SK-N-SH (cell line): ENCODE measurements around the gene STH.

Experiments
- MEF2A ChIP-seq: IDR thresholded peaks from 2 replicates; pipeline ENCODE4 v1.4.0; 2012; ENCODE audit warnings: low read depth, borderline replicate concordance
- POLR2AphosphoS5 ChIP-seq: IDR thresholded peaks from 2 replicates; pipeline ENCODE4 v1.6.1; 2012; ENCODE audit warnings: low read depth, low read length
- RCOR1 ChIP-seq: fragments of 150-350 bp; IDR thresholded peaks from 2 replicates; pipeline ENCODE4 v1.6.1; 2017; ENCODE audit warnings: antibody characterized with exemption, low read length
- SIN3A ChIP-seq: IDR thresholded peaks from 2 replicates; pipeline ENCODE4 v1.6.1; 2012; ENCODE audit warnings: low read depth, mild to moderate bottlenecking, low read length, moderate library complexity, borderline replicate concordance
- TF ChIP-seq, protein P1 (sequence below): fragments of 200-600 bp; sonication (generic); IDR thresholded peaks from 2 replicates; pipeline ENCODE4 v1.6.1; 2017; ENCODE audit warnings: antibody characterized with exemption, mild to moderate bottlenecking, moderate library complexity

DNA sequence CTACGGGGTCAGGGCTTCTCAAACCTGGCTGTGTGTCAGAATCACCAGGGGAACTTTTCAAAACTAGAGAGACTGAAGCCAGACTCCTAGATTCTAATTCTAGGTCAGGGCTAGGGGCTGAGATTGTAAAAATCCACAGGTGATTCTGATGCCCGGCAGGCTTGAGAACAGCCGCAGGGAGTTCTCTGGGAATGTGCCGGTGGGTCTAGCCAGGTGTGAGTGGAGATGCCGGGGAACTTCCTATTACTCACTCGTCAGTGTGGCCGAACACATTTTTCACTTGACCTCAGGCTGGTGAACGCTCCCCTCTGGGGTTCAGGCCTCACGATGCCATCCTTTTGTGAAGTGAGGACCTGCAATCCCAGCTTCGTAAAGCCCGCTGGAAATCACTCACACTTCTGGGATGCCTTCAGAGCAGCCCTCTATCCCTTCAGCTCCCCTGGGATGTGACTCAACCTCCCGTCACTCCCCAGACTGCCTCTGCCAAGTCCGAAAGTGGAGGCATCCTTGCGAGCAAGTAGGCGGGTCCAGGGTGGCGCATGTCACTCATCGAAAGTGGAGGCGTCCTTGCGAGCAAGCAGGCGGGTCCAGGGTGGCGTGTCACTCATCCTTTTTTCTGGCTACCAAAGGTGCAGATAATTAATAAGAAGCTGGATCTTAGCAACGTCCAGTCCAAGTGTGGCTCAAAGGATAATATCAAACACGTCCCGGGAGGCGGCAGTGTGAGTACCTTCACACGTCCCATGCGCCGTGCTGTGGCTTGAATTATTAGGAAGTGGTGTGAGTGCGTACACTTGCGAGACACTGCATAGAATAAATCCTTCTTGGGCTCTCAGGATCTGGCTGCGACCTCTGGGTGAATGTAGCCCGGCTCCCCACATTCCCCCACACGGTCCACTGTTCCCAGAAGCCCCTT lies 10.9 kb downstream of the STH start:
- TF ChIP-seq, protein P1, sequence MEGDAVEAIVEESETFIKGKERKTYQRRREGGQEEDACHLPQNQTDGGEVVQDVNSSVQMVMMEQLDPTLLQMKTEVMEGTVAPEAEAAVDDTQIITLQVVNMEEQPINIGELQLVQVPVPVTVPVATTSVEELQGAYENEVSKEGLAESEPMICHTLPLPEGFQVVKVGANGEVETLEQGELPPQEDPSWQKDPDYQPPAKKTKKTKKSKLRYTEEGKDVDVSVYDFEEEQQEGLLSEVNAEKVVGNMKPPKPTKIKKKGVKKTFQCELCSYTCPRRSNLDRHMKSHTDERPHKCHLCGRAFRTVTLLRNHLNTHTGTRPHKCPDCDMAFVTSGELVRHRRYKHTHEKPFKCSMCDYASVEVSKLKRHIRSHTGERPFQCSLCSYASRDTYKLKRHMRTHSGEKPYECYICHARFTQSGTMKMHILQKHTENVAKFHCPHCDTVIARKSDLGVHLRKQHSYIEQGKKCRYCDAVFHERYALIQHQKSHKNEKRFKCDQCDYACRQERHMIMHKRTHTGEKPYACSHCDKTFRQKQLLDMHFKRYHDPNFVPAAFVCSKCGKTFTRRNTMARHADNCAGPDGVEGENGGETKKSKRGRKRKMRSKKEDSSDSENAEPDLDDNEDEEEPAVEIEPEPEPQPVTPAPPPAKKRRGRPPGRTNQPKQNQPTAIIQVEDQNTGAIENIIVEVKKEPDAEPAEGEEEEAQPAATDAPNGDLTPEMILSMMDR: no peak
- TF ChIP-seq MEF2A (no peak), POLR2AphosphoS5 (no peak), SIN3A (no peak), RCOR1 (no peak)
